ENCODE data around the gene CTSC. TPM values are rescaled to one million over a fixed set of nuclear protein-coding genes. Genes with fewer than 3 reads are reported as not detected.

Gene CTSC
- 10 to 100 TPM; 14.2 to 78.6 (median 47.9) TPM for total RNA-seq

DNA sequence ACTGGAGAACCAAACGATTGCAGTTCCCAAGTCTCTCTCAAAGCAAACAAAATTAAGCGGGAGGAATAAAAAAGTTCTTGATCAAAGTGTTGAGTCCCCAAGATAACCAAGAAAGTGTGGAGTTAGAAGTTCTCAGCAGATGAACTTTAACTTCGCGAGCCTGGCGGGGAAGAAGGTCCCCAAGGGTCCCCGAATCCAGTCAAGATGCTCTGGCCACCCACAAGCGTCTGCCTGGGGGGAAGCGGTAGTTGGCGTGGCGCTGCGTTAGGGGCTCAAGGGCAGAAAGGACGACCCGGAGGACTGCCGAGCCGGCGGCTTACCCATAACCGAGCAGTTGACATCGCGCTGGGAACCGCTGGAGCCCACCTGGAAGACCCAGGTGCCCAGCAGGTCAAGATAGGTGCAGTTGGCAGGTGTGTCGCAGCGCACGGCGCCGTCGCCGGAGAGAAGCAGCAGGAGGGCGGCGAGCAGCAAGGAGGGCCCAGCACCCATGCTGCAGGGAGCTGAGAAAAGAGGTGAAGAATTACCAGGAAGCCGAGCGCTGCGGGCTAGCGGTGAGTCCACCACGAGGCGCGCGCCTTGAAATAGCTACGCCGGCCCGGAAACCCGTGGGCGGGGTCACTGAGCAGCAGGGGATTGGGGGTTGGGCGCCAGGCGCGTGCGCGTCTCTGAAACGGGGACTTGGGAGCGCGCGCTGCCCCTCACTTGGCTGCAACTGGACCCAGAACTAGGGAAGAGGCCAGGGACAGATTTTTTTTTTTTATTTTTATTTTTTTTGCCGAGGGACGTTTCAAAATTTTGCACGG, at the start of gene CTSC:
CTSC (minus strand) TSS at position 556 of the 806 bp plus-strand sequence; CDS start at position 492, 64 bp downstream.
- H3K27ac ChIP-seq: peak within 1 kb of the TSS; percentile 3 to 82 (median 77)
- no peaks in the 10 kb centered on the region for H3K27me3 ChIP-seq
- H3K36me3 ChIP-seq: peaks cover 0 to 9% of the 10 kb centered on the region in 2 donors
- TF ChIP-seq, protein P1, sequence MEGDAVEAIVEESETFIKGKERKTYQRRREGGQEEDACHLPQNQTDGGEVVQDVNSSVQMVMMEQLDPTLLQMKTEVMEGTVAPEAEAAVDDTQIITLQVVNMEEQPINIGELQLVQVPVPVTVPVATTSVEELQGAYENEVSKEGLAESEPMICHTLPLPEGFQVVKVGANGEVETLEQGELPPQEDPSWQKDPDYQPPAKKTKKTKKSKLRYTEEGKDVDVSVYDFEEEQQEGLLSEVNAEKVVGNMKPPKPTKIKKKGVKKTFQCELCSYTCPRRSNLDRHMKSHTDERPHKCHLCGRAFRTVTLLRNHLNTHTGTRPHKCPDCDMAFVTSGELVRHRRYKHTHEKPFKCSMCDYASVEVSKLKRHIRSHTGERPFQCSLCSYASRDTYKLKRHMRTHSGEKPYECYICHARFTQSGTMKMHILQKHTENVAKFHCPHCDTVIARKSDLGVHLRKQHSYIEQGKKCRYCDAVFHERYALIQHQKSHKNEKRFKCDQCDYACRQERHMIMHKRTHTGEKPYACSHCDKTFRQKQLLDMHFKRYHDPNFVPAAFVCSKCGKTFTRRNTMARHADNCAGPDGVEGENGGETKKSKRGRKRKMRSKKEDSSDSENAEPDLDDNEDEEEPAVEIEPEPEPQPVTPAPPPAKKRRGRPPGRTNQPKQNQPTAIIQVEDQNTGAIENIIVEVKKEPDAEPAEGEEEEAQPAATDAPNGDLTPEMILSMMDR (IDR thresholded peaks at IDR 0.05): peak in 2 of 4 experiments; percentile 2 to 28
- TF ChIP-seq EP300 (IDR thresholded peaks at IDR 0.05) (no peak), POLR2A (IDR thresholded peaks at IDR 0.05) (peak; percentile 46 to 49), POLR2AphosphoS5 (IDR thresholded peaks at IDR 0.05) (peak; percentile 84)
- peaks cover 0 to 32% (median 0%) of the 10 kb centered on the region in 3 donors for H3K4me1 ChIP-seq
- peak within 1 kb of the TSS; percentile 44 to 76 for H3K4me3 ChIP-seq
- 0 to 4% methylated on average over 16 to 41 of the region's 54 CpGs for WGBS, 2 donors (ENCODE audit: low coverage in 1 of 2)
- no peaks in the 10 kb centered on the region for H3K9me3 ChIP-seq
- ATAC-seq: peak; percentile 95

DNA sequence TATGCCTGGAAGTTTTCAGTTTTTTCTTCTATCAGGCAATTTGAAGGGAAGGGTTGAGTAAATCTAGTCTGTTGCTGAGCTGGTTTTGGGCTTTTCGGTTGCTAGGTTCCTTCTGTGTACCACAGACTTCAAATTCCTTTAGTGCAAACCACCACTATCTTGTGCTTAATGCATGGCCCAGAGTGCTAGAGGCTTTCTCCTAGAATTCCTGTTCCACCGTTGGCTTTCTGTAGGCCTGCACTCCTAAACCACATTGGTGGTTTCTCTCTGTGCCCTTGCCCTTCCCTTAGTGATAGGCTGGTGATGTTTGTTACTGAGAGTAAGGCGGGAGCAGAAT, 47.1 kb upstream of the CTSC start:
- no peaks in the 10 kb centered on the region for H3K36me3 ChIP-seq
- ATAC-seq: no peak
- H3K9me3 ChIP-seq: no peaks in the 10 kb centered on the region
- H3K4me1 ChIP-seq: peaks cover 0 to 4% (median 0%) of the 10 kb centered on the region in 3 donors
- no peak overlapping the region for H3K4me3 ChIP-seq
- peak overlapping the region in 2 of 4 donors; percentile 25 to 35 for H3K27ac ChIP-seq
- 50 to 62% methylated on average over 3 of the region's 3 CpGs for WGBS, 2 donors (ENCODE audit: low coverage in 1 of 2)
- no peaks in the 10 kb centered on the region for H3K27me3 ChIP-seq
- TF ChIP-seq POLR2AphosphoS5 (IDR thresholded peaks at IDR 0.05) (no peak), POLR2A (IDR thresholded peaks at IDR 0.05) (no peak), EP300 (IDR thresholded peaks at IDR 0.05) (no peak)
- TF ChIP-seq, protein P1 (IDR thresholded peaks at IDR 0.05): no peak

DNA sequence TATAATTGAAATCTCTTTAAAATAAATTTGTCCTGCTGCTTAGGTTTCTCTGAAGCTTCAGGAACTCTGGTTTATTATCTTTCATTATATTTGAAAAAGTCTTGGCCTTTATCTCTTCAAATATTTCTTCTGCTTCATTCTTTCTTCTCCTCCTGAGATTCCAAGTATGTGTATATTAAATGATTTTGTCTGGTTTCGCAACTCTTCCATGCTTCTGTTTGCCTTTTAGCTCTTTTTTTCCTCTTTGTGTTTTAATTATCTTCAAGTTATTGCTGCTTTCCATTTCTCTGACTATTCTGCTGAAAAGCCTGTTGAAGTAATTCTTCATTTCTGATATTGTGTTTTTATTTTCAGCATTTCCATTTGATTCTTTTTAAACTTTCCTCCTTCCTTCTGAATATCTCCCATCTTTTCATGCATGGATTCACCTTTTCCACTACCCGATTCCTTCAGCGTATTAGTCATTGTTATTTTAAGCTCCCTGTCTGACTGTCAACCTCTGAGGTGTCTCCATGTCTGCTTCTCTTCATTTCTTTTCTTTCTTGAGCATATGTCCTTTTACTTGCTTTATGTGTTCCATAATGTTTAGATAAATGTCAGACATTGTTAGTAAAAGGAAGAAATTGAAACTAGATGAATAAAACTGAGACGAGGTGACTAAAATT, 46.6 kb upstream of the CTSC start:
- peaks cover 0 to 4% (median 0%) of the 10 kb centered on the region in 3 donors for H3K4me1 ChIP-seq
- H3K4me3 ChIP-seq: no peak overlapping the region
- H3K36me3 ChIP-seq: no peaks in the 10 kb centered on the region
- ATAC-seq: no peak
- TF ChIP-seq POLR2AphosphoS5 (IDR thresholded peaks at IDR 0.05) (no peak), POLR2A (IDR thresholded peaks at IDR 0.05) (no peak), EP300 (IDR thresholded peaks at IDR 0.05) (no peak)
- TF ChIP-seq, protein P1 (IDR thresholded peaks at IDR 0.05): no peak
- H3K27ac ChIP-seq: peak overlapping the region in 2 of 4 donors; percentile 25 to 35
- no peaks in the 10 kb centered on the region for H3K9me3 ChIP-seq
- no peaks in the 10 kb centered on the region for H3K27me3 ChIP-seq
- WGBS, 2 donors (ENCODE audit: low coverage in 1 of 2): 27 to 32% methylated on average over 4 of the region's 4 CpGs

DNA sequence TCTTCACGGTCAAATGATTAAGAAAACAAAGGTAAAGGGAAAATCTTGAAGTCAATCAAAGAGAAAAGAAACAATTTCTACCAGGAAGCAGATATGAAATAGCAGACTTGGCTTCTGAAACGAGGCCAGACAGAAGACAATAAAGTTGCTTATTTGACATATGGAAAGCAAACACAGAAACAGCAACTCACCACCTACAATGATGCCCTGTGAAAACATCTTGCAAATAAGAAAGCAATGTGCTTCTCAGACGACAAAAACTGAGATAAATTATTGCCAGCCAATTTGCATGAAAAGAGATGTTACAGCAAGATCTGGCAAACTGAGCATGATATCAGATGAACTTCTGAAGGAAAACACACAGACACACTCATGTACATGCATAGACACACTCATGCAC, 45.9 kb upstream of the CTSC start:
- Histone ChIP-seq H3K27ac (no peak overlapping the region), H3K36me3 (no peaks in the 10 kb centered on the region), H3K4me3 (no peak overlapping the region), H3K9me3 (no peaks in the 10 kb centered on the region), H3K27me3 (no peaks in the 10 kb centered on the region), H3K4me1 (peaks cover 0 to 4% (median 0%) of the 10 kb centered on the region in 3 donors)
- TF ChIP-seq EP300 (IDR thresholded peaks at IDR 0.05) (no peak), POLR2AphosphoS5 (IDR thresholded peaks at IDR 0.05) (no peak), POLR2A (IDR thresholded peaks at IDR 0.05) (no peak)
- TF ChIP-seq, protein P1 (IDR thresholded peaks at IDR 0.05): no peak
- no peak for ATAC-seq
- 79 to 85% methylated on average over 3 of the region's 3 CpGs for WGBS, 2 donors (ENCODE audit: low coverage in 1 of 2)

Measured in gastroesophageal sphincter (tissue), 4 donors.